Duodenal mucosa (tissue), 2 donors: Measurements from ENCODE around the gene CDH5.
A peak's percentile ranks its signal among the peaks of the same experiment; 100 is the strongest.

Source experiments
- H3K27ac ChIP-seq: one replicate; pipeline ENCODE4 v1.7.0; 2013; ENCODE audit warnings: low read depth, low read length
- H3K27me3 ChIP-seq, 2 donors: one replicate each; pipeline ENCODE4 v1.7.0; 2013; ENCODE audit warnings: low read length in 2 of 2, control low read depth in 1 of 2; ENCODE audit not compliant: insufficient read depth in 2 of 2, control insufficient read depth in 1 of 2
- H3K36me3 ChIP-seq, 2 donors: one replicate each; pipeline ENCODE4 v1.7.0; 2013; ENCODE audit warnings: low read length in 2 of 2, control low read depth in 1 of 2; ENCODE audit not compliant: insufficient read depth in 2 of 2, control insufficient read depth in 1 of 2
- H3K4me1 ChIP-seq, 2 donors: one replicate each; pipeline ENCODE4 v1.7.0; 2013; ENCODE audit warnings: low read length in 2 of 2, control low read depth in 1 of 2; ENCODE audit not compliant: insufficient read depth in 2 of 2, control insufficient read depth in 1 of 2
- H3K4me3 ChIP-seq, 2 donors: one replicate each; pipeline ENCODE4 v1.7.0; 2013; ENCODE audit warnings: low read length in 2 of 2, low read depth in 1 of 2
- H3K9ac ChIP-seq, 2 donors: one replicate each; pipeline ENCODE4 v1.7.0; 2013; ENCODE audit warnings: low read length in 2 of 2, low read depth in 1 of 2
- H3K9me3 ChIP-seq, 2 donors: one replicate each; pipeline ENCODE4 v1.7.0; 2013; ENCODE audit warnings: low read length in 2 of 2, control low read depth in 1 of 2; ENCODE audit not compliant: control insufficient read depth in 1 of 2

CDH5 gene

GRCh38 chr16:66427036-66427860 lies 60.8 kb downstream of the CDH5 start, which contains the start of gene BEAN1:
Gene BEAN1, plus strand, starts transcription at chr16:66427295. Its CDS starts 10,382 bp downstream, at chr16:66437677.
- Histone ChIP-seq H3K4me3 (peak within 1 kb of the TSS; percentile 9 to 53), H3K4me1 (peaks cover 0 to 4% of the 10 kb centered on the region in 2 donors), H3K36me3 (no peaks in the 10 kb centered on the region), H3K9ac (no peak within 1 kb of the TSS), H3K9me3 (no peaks in the 10 kb centered on the region), H3K27me3 (peaks cover 45 to 57% of the 10 kb centered on the region in 2 donors), H3K27ac (no peak within 1 kb of the TSS)

- H3K4me3 ChIP-seq, result peak overlapping the region; percentile 4 to 9
- peaks cover 0 to 4% of the 10 kb centered on the region in 2 donors for H3K4me1 ChIP-seq
- H3K27me3 ChIP-seq, result peaks cover 50 to 62% of the 10 kb centered on the region in 2 donors
- no peaks in the 10 kb centered on the region for H3K9me3 ChIP-seq
- no peak overlapping the region for H3K9ac ChIP-seq
- no peaks in the 10 kb centered on the region for H3K36me3 ChIP-seq
- H3K27ac ChIP-seq, result no peak overlapping the region
Measured at GRCh38 chr16:66427871-66428681, 61.6 kb downstream of the CDH5 start.

GRCh38 chr16:66428682-66429251 lies 62.3 kb downstream of the CDH5 start:
- H3K9ac ChIP-seq, result no peak overlapping the region
- H3K27ac ChIP-seq, result no peak overlapping the region
- H3K9me3 ChIP-seq, result no peaks in the 10 kb centered on the region
- peaks cover 0 to 4% of the 10 kb centered on the region in 2 donors for H3K4me1 ChIP-seq
- H3K27me3 ChIP-seq, result peaks cover 50 to 59% of the 10 kb centered on the region in 2 donors
- no peaks in the 10 kb centered on the region for H3K36me3 ChIP-seq
- H3K4me3 ChIP-seq, result no peak overlapping the region

- H3K36me3 ChIP-seq, result no peaks in the 10 kb centered on the region
- H3K9me3 ChIP-seq, result no peaks in the 10 kb centered on the region
- no peak overlapping the region for H3K27ac ChIP-seq
- peaks cover 50 to 59% of the 10 kb centered on the region in 2 donors for H3K27me3 ChIP-seq
- H3K9ac ChIP-seq, result no peak overlapping the region
- peaks cover 0 to 4% of the 10 kb centered on the region in 2 donors for H3K4me1 ChIP-seq
- H3K4me3 ChIP-seq, result no peak overlapping the region
Measured at GRCh38 chr16:66429290-66429962, 62.9 kb downstream of the CDH5 start.

GRCh38 chr16:66430214-66430613 lies 63.7 kb downstream of the CDH5 start:
- H3K36me3 ChIP-seq, result no peaks in the 10 kb centered on the region
- no peak overlapping the region for H3K4me3 ChIP-seq
- H3K27ac ChIP-seq, result no peak overlapping the region
- H3K27me3 ChIP-seq, result peaks cover 48 to 54% of the 10 kb centered on the region in 2 donors
- H3K4me1 ChIP-seq, result peaks cover 0 to 4% of the 10 kb centered on the region in 2 donors
- H3K9ac ChIP-seq, result no peak overlapping the region
- no peaks in the 10 kb centered on the region for H3K9me3 ChIP-seq

GRCh38 chr16:66431760-66432159 lies 65.3 kb downstream of the CDH5 start:
- no peak overlapping the region for H3K4me3 ChIP-seq
- no peaks in the 10 kb centered on the region for H3K4me1 ChIP-seq
- H3K9ac ChIP-seq, result no peak overlapping the region
- H3K9me3 ChIP-seq, result no peaks in the 10 kb centered on the region
- peaks cover 36 to 41% of the 10 kb centered on the region in 2 donors for H3K27me3 ChIP-seq
- H3K36me3 ChIP-seq, result no peaks in the 10 kb centered on the region
- no peak overlapping the region for H3K27ac ChIP-seq

GRCh38 chr16:66432429-66432828 lies 65.9 kb downstream of the CDH5 start:
- no peaks in the 10 kb centered on the region for H3K4me1 ChIP-seq
- no peak overlapping the region for H3K4me3 ChIP-seq
- peaks cover 36 to 41% of the 10 kb centered on the region in 2 donors for H3K27me3 ChIP-seq
- H3K9ac ChIP-seq, result no peak overlapping the region
- no peak overlapping the region for H3K27ac ChIP-seq
- H3K9me3 ChIP-seq, result no peaks in the 10 kb centered on the region
- no peaks in the 10 kb centered on the region for H3K36me3 ChIP-seq

- Histone ChIP-seq H3K4me3 (no peak overlapping the region), H3K9ac (no peak overlapping the region), H3K9me3 (no peaks in the 10 kb centered on the region), H3K36me3 (no peaks in the 10 kb centered on the region), H3K4me1 (no peaks in the 10 kb centered on the region), H3K27ac (no peak overlapping the region), H3K27me3 (peaks cover 12 to 17% of the 10 kb centered on the region in 2 donors)
Measured at GRCh38 chr16:66434619-66435430, 68.3 kb downstream of the CDH5 start.

GRCh38 chr16:66435896-66436295 lies 69.4 kb downstream of the CDH5 start:
- Histone ChIP-seq H3K27me3 (peaks cover 8 to 9% of the 10 kb centered on the region in 2 donors), H3K4me1 (no peaks in the 10 kb centered on the region), H3K4me3 (no peak overlapping the region), H3K36me3 (no peaks in the 10 kb centered on the region), H3K27ac (no peak overlapping the region), H3K9me3 (no peaks in the 10 kb centered on the region), H3K9ac (no peak overlapping the region)
